ENCODE results near the gene APCDD1L. TPM values are rescaled to one million over a fixed set of nuclear protein-coding genes. Genes with fewer than 3 reads are reported as not detected.

The APCDD1L gene
- total and polyA plus RNA-seq, 2 donors: 0.05 TPM

- Histone ChIP-seq H3K9me3 (ENCODE audit: control insufficient read depth in 2 of 2, insufficient read depth in 1 of 2, low read length in 1 of 2) (peaks cover 0 to 2% of the 10 kb centered on the region in 2 donors), H3K4me3 (ENCODE audit: low read length in 2 of 2) (no peak overlapping the region), H3K27ac (ENCODE audit: low read depth in 1 of 2, low read length in 1 of 2) (no peak overlapping the region), H3K4me1 (ENCODE audit: control insufficient read depth in 2 of 2, insufficient read depth in 2 of 2, low read length in 2 of 2) (no peaks in the 10 kb centered on the region), H3K27me3 (ENCODE audit: control insufficient read depth in 2 of 2, insufficient read depth in 1 of 2, low read length in 1 of 2) (peaks cover 6 to 14% of the 10 kb centered on the region in 2 donors), H3K36me3 (ENCODE audit: control insufficient read depth in 2 of 2, insufficient read depth in 2 of 2, low read length in 1 of 2) (no peaks in the 10 kb centered on the region)
- WGBS: 90% methylated on average over 5 of the region's 5 CpGs
- no peak for DNase-seq (ENCODE audit: low read depth in 6 of 9, low spot score in 9 of 9)
Observed at GRCh38 chr20:58519940-58520712, 4.9 kb upstream of the APCDD1L start.

- H3K36me3 ChIP-seq (ENCODE audit: control insufficient read depth in 2 of 2, insufficient read depth in 2 of 2, low read length in 1 of 2): no peaks in the 10 kb centered on the region
- H3K27me3 ChIP-seq (ENCODE audit: control insufficient read depth in 2 of 2, insufficient read depth in 1 of 2, low read length in 1 of 2): peaks cover 17 to 25% of the 10 kb centered on the region in 2 donors
- no peak for DNase-seq (ENCODE audit: low read depth in 6 of 9, low spot score in 9 of 9)
- H3K4me1 ChIP-seq (ENCODE audit: control insufficient read depth in 2 of 2, insufficient read depth in 2 of 2, low read length in 2 of 2): no peaks in the 10 kb centered on the region
- no peak overlapping the region for H3K4me3 ChIP-seq (ENCODE audit: low read length in 2 of 2)
- no peaks in the 10 kb centered on the region for H3K9me3 ChIP-seq (ENCODE audit: control insufficient read depth in 2 of 2, insufficient read depth in 1 of 2, low read length in 1 of 2)
- H3K27ac ChIP-seq (ENCODE audit: low read depth in 1 of 2, low read length in 1 of 2): no peak overlapping the region
- WGBS: 92% methylated on average over 7 of the region's 7 CpGs
Observed at GRCh38 chr20:58518896-58519593, 3.8 kb upstream of the APCDD1L start.

- Histone ChIP-seq H3K36me3 (ENCODE audit: control insufficient read depth in 2 of 2, insufficient read depth in 2 of 2, low read length in 1 of 2) (no peaks in the 10 kb centered on the region), H3K27ac (ENCODE audit: low read depth in 1 of 2, low read length in 1 of 2) (no peak overlapping the region), H3K9me3 (ENCODE audit: control insufficient read depth in 2 of 2, insufficient read depth in 1 of 2, low read length in 1 of 2) (no peaks in the 10 kb centered on the region), H3K4me3 (ENCODE audit: low read length in 2 of 2) (no peak overlapping the region), H3K27me3 (ENCODE audit: control insufficient read depth in 2 of 2, insufficient read depth in 1 of 2, low read length in 1 of 2) (peaks cover 20 to 32% of the 10 kb centered on the region in 2 donors), H3K4me1 (ENCODE audit: control insufficient read depth in 2 of 2, insufficient read depth in 2 of 2, low read length in 2 of 2) (no peaks in the 10 kb centered on the region)
- DNase-seq (ENCODE audit: low read depth in 6 of 9, low spot score in 9 of 9): no peak
- WGBS: 64% methylated on average over 11 of the region's 11 CpGs
Observed at GRCh38 chr20:58518387-58518786, 3.2 kb upstream of the APCDD1L start.

- 6% methylated on average over 74 of the region's 74 CpGs for WGBS
- Histone ChIP-seq H3K4me3 (ENCODE audit: low read length in 2 of 2) (no peak overlapping the region), H3K9me3 (ENCODE audit: control insufficient read depth in 2 of 2, insufficient read depth in 1 of 2, low read length in 1 of 2) (no peaks in the 10 kb centered on the region), H3K27ac (ENCODE audit: low read depth in 1 of 2, low read length in 1 of 2) (no peak overlapping the region), H3K27me3 (ENCODE audit: control insufficient read depth in 2 of 2, insufficient read depth in 1 of 2, low read length in 1 of 2) (peaks cover 23 to 38% of the 10 kb centered on the region in 2 donors), H3K36me3 (ENCODE audit: control insufficient read depth in 2 of 2, insufficient read depth in 2 of 2, low read length in 1 of 2) (no peaks in the 10 kb centered on the region), H3K4me1 (ENCODE audit: control insufficient read depth in 2 of 2, insufficient read depth in 2 of 2, low read length in 2 of 2) (no peaks in the 10 kb centered on the region)
- no peak for DNase-seq (ENCODE audit: low read depth in 6 of 9, low spot score in 9 of 9)
Observed at GRCh38 chr20:58514321-58515232, 622 bp downstream of the APCDD1L start.

GRCh38 chr20:58513580-58514285 is 1.5 kb downstream of the APCDD1L start:
- no peaks in the 10 kb centered on the region for H3K9me3 ChIP-seq (ENCODE audit: control insufficient read depth in 2 of 2, insufficient read depth in 1 of 2, low read length in 1 of 2)
- WGBS: 64% methylated on average over 19 of the region's 19 CpGs
- DNase-seq (ENCODE audit: low read depth in 6 of 9, low spot score in 9 of 9): no peak
- H3K36me3 ChIP-seq (ENCODE audit: control insufficient read depth in 2 of 2, insufficient read depth in 2 of 2, low read length in 1 of 2): no peaks in the 10 kb centered on the region
- H3K4me1 ChIP-seq (ENCODE audit: control insufficient read depth in 2 of 2, insufficient read depth in 2 of 2, low read length in 2 of 2): no peaks in the 10 kb centered on the region
- H3K27ac ChIP-seq (ENCODE audit: low read depth in 1 of 2, low read length in 1 of 2): no peak overlapping the region
- no peak overlapping the region for H3K4me3 ChIP-seq (ENCODE audit: low read length in 2 of 2)
- peaks cover 23 to 38% of the 10 kb centered on the region in 2 donors for H3K27me3 ChIP-seq (ENCODE audit: control insufficient read depth in 2 of 2, insufficient read depth in 1 of 2, low read length in 1 of 2)

GRCh38 chr20:58512808-58513552 is 2.2 kb downstream of the APCDD1L start:
- DNase-seq (ENCODE audit: low read depth in 6 of 9, low spot score in 9 of 9): no peak
- Histone ChIP-seq H3K4me1 (ENCODE audit: control insufficient read depth in 2 of 2, insufficient read depth in 2 of 2, low read length in 2 of 2) (no peaks in the 10 kb centered on the region), H3K9me3 (ENCODE audit: control insufficient read depth in 2 of 2, insufficient read depth in 1 of 2, low read length in 1 of 2) (no peaks in the 10 kb centered on the region), H3K4me3 (ENCODE audit: low read length in 2 of 2) (no peak overlapping the region), H3K36me3 (ENCODE audit: control insufficient read depth in 2 of 2, insufficient read depth in 2 of 2, low read length in 1 of 2) (no peaks in the 10 kb centered on the region), H3K27me3 (ENCODE audit: control insufficient read depth in 2 of 2, insufficient read depth in 1 of 2, low read length in 1 of 2) (peaks cover 23 to 38% of the 10 kb centered on the region in 2 donors), H3K27ac (ENCODE audit: low read depth in 1 of 2, low read length in 1 of 2) (no peak overlapping the region)
- 62% methylated on average over 17 of the region's 17 CpGs for WGBS

GRCh38 chr20:58511861-58512260 is 3.3 kb downstream of the APCDD1L start:
- Histone ChIP-seq H3K4me1 (ENCODE audit: control insufficient read depth in 2 of 2, insufficient read depth in 2 of 2, low read length in 2 of 2) (no peaks in the 10 kb centered on the region), H3K27me3 (ENCODE audit: control insufficient read depth in 2 of 2, insufficient read depth in 1 of 2, low read length in 1 of 2) (peaks cover 23 to 36% of the 10 kb centered on the region in 2 donors), H3K9me3 (ENCODE audit: control insufficient read depth in 2 of 2, insufficient read depth in 1 of 2, low read length in 1 of 2) (no peaks in the 10 kb centered on the region), H3K4me3 (ENCODE audit: low read length in 2 of 2) (no peak overlapping the region), H3K36me3 (ENCODE audit: control insufficient read depth in 2 of 2, insufficient read depth in 2 of 2, low read length in 1 of 2) (no peaks in the 10 kb centered on the region), H3K27ac (ENCODE audit: low read depth in 1 of 2, low read length in 1 of 2) (no peak overlapping the region)
- WGBS: 89% methylated on average over 9 of the region's 9 CpGs
- DNase-seq (ENCODE audit: low read depth in 6 of 9, low spot score in 9 of 9): no peak

- no peak overlapping the region for H3K4me3 ChIP-seq (ENCODE audit: low read length in 2 of 2)
- WGBS: 52% methylated on average over 4 of the region's 4 CpGs
- H3K36me3 ChIP-seq (ENCODE audit: control insufficient read depth in 2 of 2, insufficient read depth in 2 of 2, low read length in 1 of 2): no peaks in the 10 kb centered on the region
- H3K27me3 ChIP-seq (ENCODE audit: control insufficient read depth in 2 of 2, insufficient read depth in 1 of 2, low read length in 1 of 2): peaks cover 23 to 36% of the 10 kb centered on the region in 2 donors
- DNase-seq (ENCODE audit: low read depth in 6 of 9, low spot score in 9 of 9): no peak
- peaks cover 0 to 1% of the 10 kb centered on the region in 2 donors for H3K9me3 ChIP-seq (ENCODE audit: control insufficient read depth in 2 of 2, insufficient read depth in 1 of 2, low read length in 1 of 2)
- H3K4me1 ChIP-seq (ENCODE audit: control insufficient read depth in 2 of 2, insufficient read depth in 2 of 2, low read length in 2 of 2): no peaks in the 10 kb centered on the region
- no peak overlapping the region for H3K27ac ChIP-seq (ENCODE audit: low read depth in 1 of 2, low read length in 1 of 2)
Observed at GRCh38 chr20:58511364-58511763, 3.8 kb downstream of the APCDD1L start.
